ENCODE measurements around the gene SLC5A10. TPM values are rescaled to one million over a fixed set of nuclear protein-coding genes. Genes with fewer than 3 reads are reported as not detected.

SLC5A10 gene
- total RNA-seq, 1 experiment from 2014 or later = 0.17 TPM

DNA sequence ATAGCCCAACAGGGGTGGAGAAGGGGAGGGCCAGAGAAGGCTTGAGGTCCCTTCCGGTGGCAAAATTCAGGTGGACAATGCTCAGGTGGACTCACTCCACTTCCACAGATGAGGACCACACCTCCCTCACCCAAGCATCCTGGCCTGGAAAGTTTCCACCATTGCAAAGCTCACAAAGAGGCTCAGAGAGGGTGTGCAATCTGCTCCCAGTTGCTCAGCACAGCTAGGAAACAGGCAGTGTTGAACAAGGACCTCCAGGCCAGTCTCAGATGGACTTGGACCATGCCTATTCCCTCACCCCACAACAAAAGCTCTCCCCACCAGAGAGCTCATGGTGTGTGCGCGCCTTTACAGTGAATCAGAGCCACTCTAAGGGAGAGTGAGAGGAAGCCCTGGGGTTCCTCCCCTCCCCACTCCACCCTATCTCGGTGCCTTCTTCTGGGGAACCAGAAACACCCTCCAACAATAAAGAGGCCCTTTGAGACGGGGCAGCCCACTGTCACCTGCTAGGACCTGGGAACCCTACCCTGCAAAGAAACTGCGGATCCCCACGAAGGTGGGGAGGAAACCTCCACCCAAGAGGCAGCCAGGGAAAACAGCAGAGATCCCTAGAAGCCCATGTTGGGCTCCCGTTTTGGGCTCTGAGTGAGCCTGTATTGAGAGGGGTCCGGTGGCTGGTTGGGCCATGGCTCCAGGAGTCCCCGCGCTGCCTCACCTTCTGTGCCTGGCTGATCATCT, 51.0 kb downstream of the SLC5A10 start:
- DNase-seq = no peak
- peaks cover 57% of the 10 kb centered on the region for H3K79me2 ChIP-seq (ENCODE audit: low read depth)

GRCh38 chr17:19003543-19004420, 51.8 kb downstream of the SLC5A10 start:
- Histone ChIP-seq H3F3A (ENCODE audit: insufficient read depth, low read depth) (peaks cover 20% of the 10 kb centered on the region; the same call in 1 of the 2 replicates), H3K4me1 (replicated peaks; ENCODE audit: insufficient read depth) (peaks cover 37% of the 10 kb centered on the region), H3K9me2 (ENCODE audit: insufficient read depth) (no peaks in the 10 kb centered on the region), H3K4me3 (peak overlapping the region; percentile 88), H3K27me3 (ENCODE audit: insufficient read depth, low read depth) (no peaks in the 10 kb centered on the region), H2AFZ (peak overlapping the region; percentile 82), H4K20me1 (ENCODE audit: insufficient read depth) (peaks cover 51% of the 10 kb centered on the region), H3K79me2 (ENCODE audit: low read depth) (peaks cover 49% of the 10 kb centered on the region), H3K27ac (peak overlapping the region; percentile 63), H3K36me3 (ENCODE audit: low read depth) (peaks cover 20% of the 10 kb centered on the region; the same call in 1 of the 2 replicates), H3K4me2 (peak overlapping the region; percentile 98), H3K9me3 (ENCODE audit: insufficient read depth, low read depth) (no peaks in the 10 kb centered on the region)
- POLR2A ChIA-PET (ENCODE audit: unreplicated experiment) = interaction anchor here (0.6 to 1.0 kb wide), 4 partner anchors 34 to 641 kb away, joined by 3 to 9 read pairs (median 4); no protein-coding TSS in a partner anchor
- TF ChIP-seq EZH2 (IDR thresholded peaks at IDR 0.05; ENCODE audit: low read depth) = no peak
- TF ChIP-seq, protein P1, sequence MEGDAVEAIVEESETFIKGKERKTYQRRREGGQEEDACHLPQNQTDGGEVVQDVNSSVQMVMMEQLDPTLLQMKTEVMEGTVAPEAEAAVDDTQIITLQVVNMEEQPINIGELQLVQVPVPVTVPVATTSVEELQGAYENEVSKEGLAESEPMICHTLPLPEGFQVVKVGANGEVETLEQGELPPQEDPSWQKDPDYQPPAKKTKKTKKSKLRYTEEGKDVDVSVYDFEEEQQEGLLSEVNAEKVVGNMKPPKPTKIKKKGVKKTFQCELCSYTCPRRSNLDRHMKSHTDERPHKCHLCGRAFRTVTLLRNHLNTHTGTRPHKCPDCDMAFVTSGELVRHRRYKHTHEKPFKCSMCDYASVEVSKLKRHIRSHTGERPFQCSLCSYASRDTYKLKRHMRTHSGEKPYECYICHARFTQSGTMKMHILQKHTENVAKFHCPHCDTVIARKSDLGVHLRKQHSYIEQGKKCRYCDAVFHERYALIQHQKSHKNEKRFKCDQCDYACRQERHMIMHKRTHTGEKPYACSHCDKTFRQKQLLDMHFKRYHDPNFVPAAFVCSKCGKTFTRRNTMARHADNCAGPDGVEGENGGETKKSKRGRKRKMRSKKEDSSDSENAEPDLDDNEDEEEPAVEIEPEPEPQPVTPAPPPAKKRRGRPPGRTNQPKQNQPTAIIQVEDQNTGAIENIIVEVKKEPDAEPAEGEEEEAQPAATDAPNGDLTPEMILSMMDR (conservative IDR thresholded peaks at IDR 0.05) = no peak
- intact Hi-C loops (cut with micrococcal nuclease; ENCODE audit: unreplicated experiment) = loop anchor here (2.0 to 5.0 kb wide), 2 partner anchors 35 to 146 kb away; partner anchors contain the start of gene PRPSAP2
- CTCF ChIA-PET = no interaction called here
- DNase-seq = peak in 1 of 2 experiments; percentile 69
- BruUV-seq (replicated peaks) = no TSS peak

More for the DNA sequence above, 51.0 kb downstream of the SLC5A10 start:
- Histone ChIP-seq H3K4me1 (replicated peaks; ENCODE audit: insufficient read depth) (peaks cover 37% of the 10 kb centered on the region), H3K27ac (no peak overlapping the region), H3K9me2 (ENCODE audit: insufficient read depth) (no peaks in the 10 kb centered on the region), H4K20me1 (ENCODE audit: insufficient read depth) (peaks cover 59% of the 10 kb centered on the region), H3K9me3 (ENCODE audit: insufficient read depth, low read depth) (no peaks in the 10 kb centered on the region), H3K4me3 (peak overlapping the region; percentile 88), H3K27me3 (ENCODE audit: insufficient read depth, low read depth) (no peaks in the 10 kb centered on the region), H2AFZ (no peak overlapping the region), H3F3A (ENCODE audit: insufficient read depth, low read depth) (peaks cover 20% of the 10 kb centered on the region; the same call in 1 of the 2 replicates), H3K36me3 (ENCODE audit: low read depth) (peaks cover 20% of the 10 kb centered on the region; the same call in 1 of the 2 replicates), H3K4me2 (peak overlapping the region; percentile 98)
- POLR2A ChIA-PET (ENCODE audit: unreplicated experiment) = interaction anchor here (0.6 to 0.7 kb wide), 2 partner anchors 33 to 145 kb away, joined by 7 to 9 read pairs; no protein-coding TSS in a partner anchor
- CTCF ChIA-PET = interaction anchor here (0.5 kb wide), 1 partner anchor 8 kb away, joined by 6 read pairs; no protein-coding TSS in a partner anchor
- TSS peak; percentile 55 for BruUV-seq (replicated peaks)
- TF ChIP-seq, protein P1 (conservative IDR thresholded peaks at IDR 0.05) = no peak
- TF ChIP-seq EZH2 (IDR thresholded peaks at IDR 0.05; ENCODE audit: low read depth) = no peak
- intact Hi-C loops (cut with micrococcal nuclease; ENCODE audit: unreplicated experiment) = loop anchor here (5.0 kb wide), 1 partner anchor 146 kb away; the partner anchor contains the start of gene PRPSAP2
